ENCODE results near the gene EPOP. TPM values are rescaled to one million over a fixed set of nuclear protein-coding genes. Genes with fewer than 3 reads are reported as not detected.
A peak's percentile ranks its signal among the peaks of the same experiment; 100 is the strongest.

EPOP gene
- polyA plus RNA-seq, 2 donors: 1.1 to 1.9 TPM

DNA sequence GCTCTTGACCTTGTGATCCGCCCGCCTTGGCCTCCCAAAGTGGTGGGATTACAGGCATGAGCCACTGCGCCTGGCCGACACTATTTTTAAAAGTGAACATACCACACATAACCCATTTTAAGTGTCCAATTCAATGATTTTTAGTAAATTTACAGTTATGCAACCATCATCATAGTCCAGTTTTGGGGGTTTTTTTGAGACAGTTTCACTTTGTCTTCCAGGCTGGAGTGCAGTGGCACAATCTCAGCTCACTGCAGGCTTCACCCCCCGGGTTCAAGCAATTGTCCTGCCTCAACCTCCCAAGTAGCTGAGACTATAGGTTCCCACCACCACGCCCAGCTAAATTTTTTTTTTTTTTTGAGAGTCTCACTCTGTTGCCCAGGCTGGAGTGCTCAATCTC, 3.1 kb upstream of the EPOP start:
- no peaks in the 10 kb centered on the region for H3K9me3 ChIP-seq (ENCODE audit: control insufficient read depth in 2 of 2, insufficient read depth in 1 of 2, low read depth in 1 of 2, low read length in 1 of 2)
- H3K4me1 ChIP-seq (ENCODE audit: control insufficient read depth in 2 of 2, insufficient read depth in 2 of 2, low read length in 1 of 2): peaks cover 0 to 6% of the 10 kb centered on the region in 2 donors
- H3K27me3 ChIP-seq (ENCODE audit: control insufficient read depth in 1 of 2, insufficient read depth in 2 of 2, low read length in 2 of 2): peaks cover 0 to 4% of the 10 kb centered on the region in 2 donors
- H3K27ac ChIP-seq (ENCODE audit: low read depth in 2 of 2, low read length in 1 of 2): no peak overlapping the region
- no peaks in the 10 kb centered on the region for H3K36me3 ChIP-seq (ENCODE audit: control insufficient read depth in 2 of 2, insufficient read depth in 2 of 2, low read length in 1 of 2)
- WGBS, 2 donors: 87 to 88% methylated on average over 6 of the region's 6 CpGs
- H3K4me3 ChIP-seq (ENCODE audit: low read depth in 1 of 2, low read length in 2 of 2): no peak overlapping the region

- Histone ChIP-seq H3K27me3 (ENCODE audit: control insufficient read depth in 1 of 2, insufficient read depth in 2 of 2, low read length in 2 of 2) (peaks cover 0 to 4% of the 10 kb centered on the region in 2 donors), H3K4me3 (ENCODE audit: low read depth in 1 of 2, low read length in 2 of 2) (no peak overlapping the region), H3K27ac (ENCODE audit: low read depth in 2 of 2, low read length in 1 of 2) (no peak overlapping the region), H3K9me3 (ENCODE audit: control insufficient read depth in 2 of 2, insufficient read depth in 1 of 2, low read depth in 1 of 2, low read length in 1 of 2) (no peaks in the 10 kb centered on the region), H3K36me3 (ENCODE audit: control insufficient read depth in 2 of 2, insufficient read depth in 2 of 2, low read length in 1 of 2) (no peaks in the 10 kb centered on the region), H3K4me1 (ENCODE audit: control insufficient read depth in 2 of 2, insufficient read depth in 2 of 2, low read length in 1 of 2) (peaks cover 0 to 6% of the 10 kb centered on the region in 2 donors)
- 7 to 13% methylated on average over 9 of the region's 9 CpGs for WGBS, 2 donors
These were observed 2.1 kb upstream of the EPOP start for GRCh38 chr17:38676706-38677504.

- no peaks in the 10 kb centered on the region for H3K36me3 ChIP-seq (ENCODE audit: control insufficient read depth in 2 of 2, insufficient read depth in 2 of 2, low read length in 1 of 2)
- peak overlapping the region; percentile 55 to 59 for H3K4me3 ChIP-seq (ENCODE audit: low read depth in 1 of 2, low read length in 2 of 2)
- peaks cover 0 to 4% of the 10 kb centered on the region in 2 donors for H3K27me3 ChIP-seq (ENCODE audit: control insufficient read depth in 1 of 2, insufficient read depth in 2 of 2, low read length in 2 of 2)
- peaks cover 0 to 6% of the 10 kb centered on the region in 2 donors for H3K4me1 ChIP-seq (ENCODE audit: control insufficient read depth in 2 of 2, insufficient read depth in 2 of 2, low read length in 1 of 2)
- no peaks in the 10 kb centered on the region for H3K9me3 ChIP-seq (ENCODE audit: control insufficient read depth in 2 of 2, insufficient read depth in 1 of 2, low read depth in 1 of 2, low read length in 1 of 2)
- 0 to 1% methylated on average over 44 to 85 of the region's 85 CpGs for WGBS, 2 donors
- no peak overlapping the region for H3K27ac ChIP-seq (ENCODE audit: low read depth in 2 of 2, low read length in 1 of 2)
These were observed 576 bp downstream of the EPOP start for GRCh38 chr17:38674014-38674748.

DNA sequence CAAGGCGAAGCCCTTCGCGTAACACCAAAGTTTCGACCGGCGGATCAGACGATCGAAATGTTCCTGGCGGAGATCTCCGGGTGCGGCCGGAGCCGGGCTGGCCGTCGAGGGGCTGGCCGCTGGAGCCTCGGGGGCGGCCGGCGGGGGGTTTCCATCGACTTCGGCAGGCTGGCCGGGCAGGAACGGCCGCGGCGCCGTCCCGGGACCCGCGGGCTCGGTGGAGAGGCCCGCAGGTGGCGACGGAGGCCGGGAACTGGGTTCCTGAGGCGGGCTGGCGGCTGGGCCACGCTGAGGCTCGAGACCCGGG, 1.1 kb downstream of the EPOP start:
- peaks cover 0 to 4% of the 10 kb centered on the region in 2 donors for H3K27me3 ChIP-seq (ENCODE audit: control insufficient read depth in 1 of 2, insufficient read depth in 2 of 2, low read length in 2 of 2)
- peak overlapping the region; percentile 55 to 59 for H3K4me3 ChIP-seq (ENCODE audit: low read depth in 1 of 2, low read length in 2 of 2)
- no peaks in the 10 kb centered on the region for H3K9me3 ChIP-seq (ENCODE audit: control insufficient read depth in 2 of 2, insufficient read depth in 1 of 2, low read depth in 1 of 2, low read length in 1 of 2)
- H3K4me1 ChIP-seq (ENCODE audit: control insufficient read depth in 2 of 2, insufficient read depth in 2 of 2, low read length in 1 of 2): peaks cover 0 to 6% of the 10 kb centered on the region in 2 donors
- no peak overlapping the region for H3K27ac ChIP-seq (ENCODE audit: low read depth in 2 of 2, low read length in 1 of 2)
- H3K36me3 ChIP-seq (ENCODE audit: control insufficient read depth in 2 of 2, insufficient read depth in 2 of 2, low read length in 1 of 2): no peaks in the 10 kb centered on the region
- WGBS, 2 donors: 0 to 1% methylated on average over 27 to 41 of the region's 41 CpGs

DNA sequence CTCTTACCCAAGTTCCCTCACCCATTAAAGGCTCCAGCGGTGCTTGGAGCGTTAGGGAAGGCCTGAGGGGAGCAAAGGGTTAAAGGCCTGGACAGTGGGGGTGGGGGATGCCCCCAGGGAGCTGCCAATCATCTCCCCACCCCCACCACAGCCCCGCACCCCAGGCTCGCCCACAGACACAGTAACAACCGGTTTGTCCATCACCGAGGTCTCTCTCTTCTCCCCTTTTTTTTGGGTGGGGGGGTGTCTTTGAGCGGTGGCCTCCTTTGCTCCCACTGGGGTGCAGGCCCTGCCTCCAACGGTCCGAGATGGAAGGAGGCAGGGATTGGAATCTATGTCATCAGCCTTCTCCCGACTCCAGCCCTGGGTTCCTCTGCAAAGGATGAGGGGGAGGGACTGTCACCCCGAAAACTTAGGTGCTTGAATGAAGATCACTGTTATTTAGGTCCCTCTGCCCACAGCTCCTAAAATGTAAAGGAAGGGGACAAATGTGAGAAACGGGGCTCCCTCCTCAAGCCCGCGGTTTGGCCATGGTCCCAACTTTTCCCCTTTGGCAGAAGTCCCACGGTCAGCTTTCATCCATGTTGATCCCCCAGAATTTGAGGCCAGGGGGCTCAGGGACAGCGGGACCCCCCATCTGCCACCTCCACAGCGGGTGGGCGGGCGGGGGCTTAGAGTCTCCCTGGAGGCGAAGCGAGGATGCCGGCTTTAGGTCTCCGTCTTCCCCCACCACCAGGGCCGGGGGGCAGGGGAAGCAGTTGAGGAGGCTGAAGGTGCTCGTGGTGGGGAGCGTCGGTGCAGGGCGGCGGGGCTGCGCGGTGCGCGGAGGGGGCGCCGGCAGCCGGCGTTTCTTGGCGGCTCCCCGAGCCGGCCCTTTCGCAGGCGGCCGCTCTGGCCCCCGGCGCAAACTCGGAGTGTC, 1.7 kb downstream of the EPOP start:
- Histone ChIP-seq H3K4me1 (ENCODE audit: control insufficient read depth in 2 of 2, insufficient read depth in 2 of 2, low read length in 1 of 2) (peaks cover 0 to 6% of the 10 kb centered on the region in 2 donors), H3K36me3 (ENCODE audit: control insufficient read depth in 2 of 2, insufficient read depth in 2 of 2, low read length in 1 of 2) (no peaks in the 10 kb centered on the region), H3K9me3 (ENCODE audit: control insufficient read depth in 2 of 2, insufficient read depth in 1 of 2, low read depth in 1 of 2, low read length in 1 of 2) (no peaks in the 10 kb centered on the region), H3K4me3 (ENCODE audit: low read depth in 1 of 2, low read length in 2 of 2) (peak overlapping the region in 1 of 2 donors; percentile 59), H3K27me3 (ENCODE audit: control insufficient read depth in 1 of 2, insufficient read depth in 2 of 2, low read length in 2 of 2) (peaks cover 0 to 4% of the 10 kb centered on the region in 2 donors), H3K27ac (ENCODE audit: low read depth in 2 of 2, low read length in 1 of 2) (no peak overlapping the region)
- WGBS, 2 donors: 15 to 19% methylated on average over 45 to 46 of the region's 46 CpGs

DNA sequence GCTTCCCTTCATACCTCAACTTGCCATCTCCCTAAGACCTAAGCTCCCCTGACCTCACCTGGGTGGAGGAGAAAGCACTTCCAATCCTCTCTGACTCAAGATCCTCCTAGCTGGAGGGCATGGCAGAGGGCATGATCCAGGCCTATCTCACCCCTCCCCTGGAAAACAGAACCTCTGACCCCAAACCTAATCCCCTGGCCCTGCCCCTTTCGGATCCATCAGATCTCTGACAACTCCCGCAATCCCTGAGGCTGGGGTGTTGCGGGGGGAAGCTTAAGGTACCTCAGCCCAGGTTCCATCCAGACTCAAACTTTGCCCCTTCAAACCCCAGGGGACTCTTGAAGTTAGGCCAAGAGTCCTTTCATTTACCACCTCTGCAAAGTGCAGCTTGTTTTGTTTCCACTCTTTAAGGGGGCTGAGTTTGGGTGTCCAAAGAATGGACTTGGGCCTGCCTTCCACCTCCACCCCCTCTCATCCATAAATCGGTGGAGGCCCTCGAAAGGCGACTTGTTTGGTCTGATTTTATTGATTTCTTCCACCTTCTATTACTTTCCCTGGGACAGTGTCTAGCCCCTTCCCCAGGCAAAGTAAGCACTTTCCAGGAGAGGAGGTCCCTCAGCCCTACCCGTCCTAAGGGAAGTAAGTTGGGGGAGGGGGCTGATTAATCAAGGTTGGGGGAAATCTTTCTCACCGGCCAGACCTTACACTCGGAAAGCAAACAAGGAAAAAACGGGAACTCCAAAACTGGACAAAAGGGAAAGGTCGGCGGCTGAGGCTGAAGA, 2.6 kb downstream of the EPOP start:
- H3K27me3 ChIP-seq (ENCODE audit: control insufficient read depth in 1 of 2, insufficient read depth in 2 of 2, low read length in 2 of 2): peaks cover 0 to 4% of the 10 kb centered on the region in 2 donors

DNA sequence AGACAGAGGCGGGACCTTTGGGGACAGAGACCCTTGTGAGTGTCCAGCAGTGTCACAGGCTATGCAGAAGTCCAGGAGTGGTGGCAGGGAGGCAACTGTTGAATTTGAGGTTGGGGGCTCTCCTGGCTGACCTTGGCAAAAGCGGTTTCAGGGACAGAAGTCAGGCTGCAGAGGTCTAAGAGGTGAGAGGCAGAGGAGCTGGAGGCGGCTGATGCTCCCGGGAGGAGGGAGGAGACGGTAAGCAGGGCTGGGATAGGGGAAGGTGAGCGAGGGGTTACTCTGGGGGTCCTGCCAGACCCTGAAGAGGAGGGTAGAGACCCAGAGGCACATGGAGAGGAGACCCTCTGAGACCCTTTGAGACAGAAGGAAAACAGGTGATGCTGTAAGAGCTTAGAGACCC, 5.2 kb downstream of the EPOP start:
- WGBS, 2 donors: 24 to 26% methylated on average over 6 of the region's 6 CpGs

More for the DNA sequence above, 2.6 kb downstream of the EPOP start:
- no peaks in the 10 kb centered on the region for H3K9me3 ChIP-seq (ENCODE audit: control insufficient read depth in 2 of 2, insufficient read depth in 1 of 2, low read depth in 1 of 2, low read length in 1 of 2)
- H3K4me3 ChIP-seq (ENCODE audit: low read depth in 1 of 2, low read length in 2 of 2): no peak overlapping the region
- 66 to 79% methylated on average over 12 of the region's 12 CpGs for WGBS, 2 donors
- H3K4me1 ChIP-seq (ENCODE audit: control insufficient read depth in 2 of 2, insufficient read depth in 2 of 2, low read length in 1 of 2): peaks cover 0 to 6% of the 10 kb centered on the region in 2 donors
- H3K27ac ChIP-seq (ENCODE audit: low read depth in 2 of 2, low read length in 1 of 2): no peak overlapping the region
- no peaks in the 10 kb centered on the region for H3K36me3 ChIP-seq (ENCODE audit: control insufficient read depth in 2 of 2, insufficient read depth in 2 of 2, low read length in 1 of 2)

GRCh38 chr17:38667787-38668122, 7.0 kb downstream of the EPOP start:
- 33 to 38% methylated on average over 2 of the region's 2 CpGs for WGBS, 2 donors
- H3K4me1 ChIP-seq (ENCODE audit: control insufficient read depth in 2 of 2, insufficient read depth in 2 of 2, low read length in 1 of 2): no peaks in the 10 kb centered on the region
- no peaks in the 10 kb centered on the region for H3K36me3 ChIP-seq (ENCODE audit: control insufficient read depth in 2 of 2, insufficient read depth in 2 of 2, low read length in 1 of 2)
- H3K9me3 ChIP-seq (ENCODE audit: control insufficient read depth in 2 of 2, insufficient read depth in 1 of 2, low read depth in 1 of 2, low read length in 1 of 2): no peaks in the 10 kb centered on the region
- H3K27me3 ChIP-seq (ENCODE audit: control insufficient read depth in 1 of 2, insufficient read depth in 2 of 2, low read length in 2 of 2): no peaks in the 10 kb centered on the region
- H3K27ac ChIP-seq (ENCODE audit: low read depth in 2 of 2, low read length in 1 of 2): no peak overlapping the region
- H3K4me3 ChIP-seq (ENCODE audit: low read depth in 1 of 2, low read length in 2 of 2): no peak overlapping the region

More for the DNA sequence above, 5.2 kb downstream of the EPOP start:
- Histone ChIP-seq H3K9me3 (ENCODE audit: control insufficient read depth in 2 of 2, insufficient read depth in 1 of 2, low read depth in 1 of 2, low read length in 1 of 2) (no peaks in the 10 kb centered on the region), H3K36me3 (ENCODE audit: control insufficient read depth in 2 of 2, insufficient read depth in 2 of 2, low read length in 1 of 2) (no peaks in the 10 kb centered on the region), H3K4me1 (ENCODE audit: control insufficient read depth in 2 of 2, insufficient read depth in 2 of 2, low read length in 1 of 2) (peaks cover 0 to 4% of the 10 kb centered on the region in 2 donors), H3K27me3 (ENCODE audit: control insufficient read depth in 1 of 2, insufficient read depth in 2 of 2, low read length in 2 of 2) (peaks cover 0 to 4% of the 10 kb centered on the region in 2 donors), H3K27ac (ENCODE audit: low read depth in 2 of 2, low read length in 1 of 2) (no peak overlapping the region), H3K4me3 (ENCODE audit: low read depth in 1 of 2, low read length in 2 of 2) (no peak overlapping the region)

All from esophagus (tissue), 2 donors.